ENCODE results near the gene ABI3BP.

ABI3BP gene, protein sequence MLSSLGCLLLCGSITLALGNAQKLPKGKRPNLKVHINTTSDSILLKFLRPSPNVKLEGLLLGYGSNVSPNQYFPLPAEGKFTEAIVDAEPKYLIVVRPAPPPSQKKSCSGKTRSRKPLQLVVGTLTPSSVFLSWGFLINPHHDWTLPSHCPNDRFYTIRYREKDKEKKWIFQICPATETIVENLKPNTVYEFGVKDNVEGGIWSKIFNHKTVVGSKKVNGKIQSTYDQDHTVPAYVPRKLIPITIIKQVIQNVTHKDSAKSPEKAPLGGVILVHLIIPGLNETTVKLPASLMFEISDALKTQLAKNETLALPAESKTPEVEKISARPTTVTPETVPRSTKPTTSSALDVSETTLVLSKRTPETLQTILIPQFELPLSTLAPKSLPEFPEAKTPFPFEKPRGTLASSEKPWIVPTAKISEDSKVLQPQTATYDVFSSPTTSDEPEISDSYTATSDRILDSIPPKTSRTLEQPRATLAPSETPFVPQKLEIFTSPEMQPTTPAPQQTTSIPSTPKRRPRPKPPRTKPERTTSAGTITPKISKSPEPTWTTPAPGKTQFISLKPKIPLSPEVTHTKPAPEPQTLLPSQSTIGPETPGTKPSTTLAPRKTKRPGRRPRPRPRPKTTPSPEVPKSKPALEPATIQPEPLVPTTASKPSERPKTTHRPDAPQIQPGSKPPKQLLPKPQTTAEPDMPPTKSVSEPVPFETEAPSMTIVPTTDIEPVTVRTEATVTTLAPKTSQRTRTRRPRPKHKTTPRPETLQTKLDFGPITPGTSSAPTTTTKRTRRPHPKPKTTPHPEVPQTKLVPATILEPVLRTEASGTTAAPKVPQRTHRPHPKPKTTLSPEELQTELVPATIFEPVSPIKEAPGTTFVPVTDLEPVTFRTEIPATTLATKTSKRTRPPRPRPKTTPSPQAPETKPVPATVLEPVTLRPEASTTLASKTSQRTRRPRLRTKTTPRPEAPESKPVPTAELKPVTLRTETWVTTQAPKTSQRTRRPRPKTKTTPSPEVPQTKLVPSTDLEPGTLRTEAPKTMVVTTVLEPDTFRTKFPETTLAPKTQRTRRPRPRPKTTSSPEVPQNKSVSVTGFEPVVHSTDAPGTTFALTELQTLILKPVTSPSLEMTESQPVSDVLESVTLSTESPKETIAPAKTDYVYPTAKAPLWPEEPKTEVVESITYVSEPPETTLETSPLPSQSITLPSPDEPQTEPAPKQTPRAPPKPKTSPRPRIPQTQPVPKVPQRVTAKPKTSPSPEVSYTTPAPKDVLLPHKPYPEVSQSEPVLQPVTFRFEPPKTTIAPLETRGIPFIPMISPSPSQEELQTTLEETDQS (N-terminal part only)

GRCh38 chr3:100993309-100993708, at the start of gene ABI3BP:
Gene ABI3BP, minus strand, starts transcription at chr3:100993421. Its CDS starts 37 bp downstream, at chr3:100993384.
- H3K27me3 Mint-ChIP-seq (ENCODE audit: low read depth) = no peaks in the 10 kb centered on the region
- H3K4me1 Mint-ChIP-seq = peaks cover 16% of the 10 kb centered on the region
- H3K9me3 Mint-ChIP-seq = no peaks in the 10 kb centered on the region
- TF ChIP-seq, protein P1, sequence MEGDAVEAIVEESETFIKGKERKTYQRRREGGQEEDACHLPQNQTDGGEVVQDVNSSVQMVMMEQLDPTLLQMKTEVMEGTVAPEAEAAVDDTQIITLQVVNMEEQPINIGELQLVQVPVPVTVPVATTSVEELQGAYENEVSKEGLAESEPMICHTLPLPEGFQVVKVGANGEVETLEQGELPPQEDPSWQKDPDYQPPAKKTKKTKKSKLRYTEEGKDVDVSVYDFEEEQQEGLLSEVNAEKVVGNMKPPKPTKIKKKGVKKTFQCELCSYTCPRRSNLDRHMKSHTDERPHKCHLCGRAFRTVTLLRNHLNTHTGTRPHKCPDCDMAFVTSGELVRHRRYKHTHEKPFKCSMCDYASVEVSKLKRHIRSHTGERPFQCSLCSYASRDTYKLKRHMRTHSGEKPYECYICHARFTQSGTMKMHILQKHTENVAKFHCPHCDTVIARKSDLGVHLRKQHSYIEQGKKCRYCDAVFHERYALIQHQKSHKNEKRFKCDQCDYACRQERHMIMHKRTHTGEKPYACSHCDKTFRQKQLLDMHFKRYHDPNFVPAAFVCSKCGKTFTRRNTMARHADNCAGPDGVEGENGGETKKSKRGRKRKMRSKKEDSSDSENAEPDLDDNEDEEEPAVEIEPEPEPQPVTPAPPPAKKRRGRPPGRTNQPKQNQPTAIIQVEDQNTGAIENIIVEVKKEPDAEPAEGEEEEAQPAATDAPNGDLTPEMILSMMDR (IDR thresholded peaks at IDR 0.05; ENCODE audit: unreplicated experiment in 3 of 3) = no peak
- no peaks in the 10 kb centered on the region for H3K36me3 Mint-ChIP-seq (ENCODE audit: low read depth)
- H3K27ac Mint-ChIP-seq = peak within 1 kb of the TSS; percentile 87 to 97 (median 87)
- peak within 1 kb of the TSS; percentile 64 to 89 (median 85) for H3K4me3 Mint-ChIP-seq

GRCh38 chr3:101039285-101039684, 46.1 kb upstream of the ABI3BP start:
- TF ChIP-seq, protein P1 (IDR thresholded peaks at IDR 0.05; ENCODE audit: unreplicated experiment in 3 of 3) = no peak
- H3K36me3 Mint-ChIP-seq (ENCODE audit: low read depth) = no peaks in the 10 kb centered on the region
- H3K27me3 Mint-ChIP-seq (ENCODE audit: low read depth) = no peaks in the 10 kb centered on the region
- no peak overlapping the region for H3K27ac Mint-ChIP-seq
- no peaks in the 10 kb centered on the region for H3K9me3 Mint-ChIP-seq
- no peaks in the 10 kb centered on the region for H3K4me1 Mint-ChIP-seq
- H3K4me3 Mint-ChIP-seq = no peak overlapping the region

DNA sequence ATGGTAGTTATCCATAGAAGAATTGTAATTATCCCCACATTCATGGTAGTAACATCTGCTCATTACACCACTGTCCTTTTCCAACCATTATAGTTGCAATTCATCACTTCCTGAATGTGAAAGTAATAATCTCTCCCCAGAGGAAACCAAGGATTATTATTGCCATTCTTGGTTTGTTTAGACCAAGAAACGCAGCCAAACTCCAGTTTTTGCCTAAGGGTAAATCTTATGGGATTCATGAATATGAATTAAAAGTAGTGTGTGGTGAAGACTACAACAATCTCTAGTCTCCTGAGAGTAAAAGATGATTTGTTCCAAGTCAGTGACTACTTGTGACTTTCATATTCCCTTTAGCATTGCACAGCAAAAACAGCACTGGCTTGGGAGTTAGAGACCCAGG, 45.7 kb upstream of the ABI3BP start:
- no peak overlapping the region for H3K4me3 Mint-ChIP-seq
- no peak overlapping the region for H3K27ac Mint-ChIP-seq
- no peaks in the 10 kb centered on the region for H3K9me3 Mint-ChIP-seq
- no peaks in the 10 kb centered on the region for H3K27me3 Mint-ChIP-seq (ENCODE audit: low read depth)
- TF ChIP-seq, protein P1 (IDR thresholded peaks at IDR 0.05; ENCODE audit: unreplicated experiment in 3 of 3) = no peak
- no peaks in the 10 kb centered on the region for H3K36me3 Mint-ChIP-seq (ENCODE audit: low read depth)
- no peaks in the 10 kb centered on the region for H3K4me1 Mint-ChIP-seq

- no peaks in the 10 kb centered on the region for H3K36me3 Mint-ChIP-seq (ENCODE audit: low read depth)
- H3K27ac Mint-ChIP-seq = no peak overlapping the region
- TF ChIP-seq, protein P1 (IDR thresholded peaks at IDR 0.05; ENCODE audit: unreplicated experiment in 3 of 3) = no peak
- H3K27me3 Mint-ChIP-seq (ENCODE audit: low read depth) = no peaks in the 10 kb centered on the region
- H3K4me1 Mint-ChIP-seq = no peaks in the 10 kb centered on the region
- H3K9me3 Mint-ChIP-seq = no peaks in the 10 kb centered on the region
- no peak overlapping the region for H3K4me3 Mint-ChIP-seq
These were observed 45.2 kb upstream of the ABI3BP start for GRCh38 chr3:101038393-101038792.

DNA sequence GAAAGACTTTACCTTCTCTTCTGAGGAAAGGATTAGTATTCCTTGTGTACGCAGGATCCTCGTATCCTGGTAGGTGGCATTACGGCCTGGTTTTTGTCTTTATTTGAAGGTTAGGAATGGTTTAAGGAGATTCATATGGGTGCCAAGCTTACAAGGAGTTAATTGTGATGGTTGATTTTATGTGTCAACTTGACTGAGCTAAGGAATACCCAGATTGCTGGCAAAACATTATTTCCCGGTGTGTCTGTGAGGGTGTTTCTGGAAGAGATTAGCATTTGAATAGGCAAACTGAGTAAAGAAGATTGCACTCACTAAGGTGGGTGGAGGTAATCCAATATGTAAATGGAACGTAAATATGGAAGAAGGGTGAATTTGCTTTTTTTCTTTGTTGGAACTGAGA, 44.4 kb upstream of the ABI3BP start:
- no peaks in the 10 kb centered on the region for H3K36me3 Mint-ChIP-seq (ENCODE audit: low read depth)
- H3K27me3 Mint-ChIP-seq (ENCODE audit: low read depth) = no peaks in the 10 kb centered on the region
- no peaks in the 10 kb centered on the region for H3K9me3 Mint-ChIP-seq
- TF ChIP-seq, protein P1 (IDR thresholded peaks at IDR 0.05; ENCODE audit: unreplicated experiment in 3 of 3) = no peak
- H3K4me3 Mint-ChIP-seq = no peak overlapping the region
- H3K27ac Mint-ChIP-seq = no peak overlapping the region
- H3K4me1 Mint-ChIP-seq = no peaks in the 10 kb centered on the region
